ENCODE data around the gene PF4V1.

PF4V1 gene

DNA sequence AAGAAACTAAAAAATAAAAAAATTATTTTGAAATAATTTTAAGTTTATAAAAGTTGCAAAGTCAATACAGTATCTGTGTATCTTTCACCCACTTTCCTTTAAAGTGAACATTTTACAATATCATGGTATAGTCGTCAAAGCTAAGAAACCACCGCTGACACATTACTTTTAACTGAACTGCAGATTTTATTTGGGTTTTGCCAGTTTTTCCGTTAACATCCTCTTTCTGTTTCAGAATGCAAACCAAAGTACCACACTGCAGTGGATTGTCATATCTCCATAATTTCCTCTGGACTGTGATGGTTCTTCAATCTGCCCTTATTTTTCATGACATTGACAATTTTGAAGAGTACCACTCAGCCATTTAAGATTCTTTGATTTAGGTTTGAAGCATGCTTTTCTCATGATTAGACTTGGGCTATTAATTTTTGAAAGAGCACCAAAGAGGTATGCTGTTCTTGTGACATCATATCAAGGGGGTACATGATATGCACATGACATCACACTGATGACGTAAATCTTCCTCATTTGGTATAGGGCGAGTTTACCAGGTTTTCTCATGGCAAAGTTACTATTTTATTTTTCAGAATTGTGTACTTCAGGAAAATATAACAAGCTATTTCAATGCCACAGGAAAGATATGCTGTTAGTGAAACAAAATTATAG lies 12.5 kb downstream of the PF4V1 start:
- no peaks in the 10 kb centered on the region for H3K36me3 ChIP-seq
- H3K9me3 ChIP-seq, result no peaks in the 10 kb centered on the region
- no peaks in the 10 kb centered on the region for H3K27me3 ChIP-seq
- H3K4me3 ChIP-seq (ENCODE audit: low read depth in 1 of 2, low read length in 1 of 2), result no peak overlapping the region
- peaks cover 54 to 62% of the 10 kb centered on the region in 2 experiments for H3K4me1 ChIP-seq (ENCODE audit: control insufficient read depth in 1 of 2, insufficient read depth in 1 of 2, low read depth in 1 of 2, low read length in 1 of 2)
- peak overlapping the region; percentile 73 for H3K27ac ChIP-seq
- TF ChIP-seq, protein P1, sequence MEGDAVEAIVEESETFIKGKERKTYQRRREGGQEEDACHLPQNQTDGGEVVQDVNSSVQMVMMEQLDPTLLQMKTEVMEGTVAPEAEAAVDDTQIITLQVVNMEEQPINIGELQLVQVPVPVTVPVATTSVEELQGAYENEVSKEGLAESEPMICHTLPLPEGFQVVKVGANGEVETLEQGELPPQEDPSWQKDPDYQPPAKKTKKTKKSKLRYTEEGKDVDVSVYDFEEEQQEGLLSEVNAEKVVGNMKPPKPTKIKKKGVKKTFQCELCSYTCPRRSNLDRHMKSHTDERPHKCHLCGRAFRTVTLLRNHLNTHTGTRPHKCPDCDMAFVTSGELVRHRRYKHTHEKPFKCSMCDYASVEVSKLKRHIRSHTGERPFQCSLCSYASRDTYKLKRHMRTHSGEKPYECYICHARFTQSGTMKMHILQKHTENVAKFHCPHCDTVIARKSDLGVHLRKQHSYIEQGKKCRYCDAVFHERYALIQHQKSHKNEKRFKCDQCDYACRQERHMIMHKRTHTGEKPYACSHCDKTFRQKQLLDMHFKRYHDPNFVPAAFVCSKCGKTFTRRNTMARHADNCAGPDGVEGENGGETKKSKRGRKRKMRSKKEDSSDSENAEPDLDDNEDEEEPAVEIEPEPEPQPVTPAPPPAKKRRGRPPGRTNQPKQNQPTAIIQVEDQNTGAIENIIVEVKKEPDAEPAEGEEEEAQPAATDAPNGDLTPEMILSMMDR (IDR thresholded peaks at IDR 0.05), result no peak

DNA sequence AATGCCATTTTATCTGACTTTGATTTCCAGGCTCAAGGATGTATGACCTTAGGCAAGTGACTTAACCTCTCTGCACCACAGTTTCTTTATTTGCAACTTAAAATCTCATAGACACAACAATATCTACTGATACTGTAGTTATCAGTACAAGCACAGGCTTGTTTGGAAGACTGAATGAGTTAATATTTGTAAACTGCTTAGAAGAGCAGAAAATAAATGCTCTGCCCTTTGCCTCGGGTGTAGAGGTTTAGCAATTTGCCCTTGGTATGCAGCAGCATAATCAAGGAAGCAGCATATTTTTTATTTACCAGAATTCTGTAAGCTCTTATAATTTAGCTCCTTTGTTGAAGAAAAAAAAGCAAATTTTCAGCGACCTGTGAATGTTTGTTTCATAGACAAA lies 13.2 kb downstream of the PF4V1 start:
- H3K27ac ChIP-seq, result peak overlapping the region; percentile 73
- H3K4me1 ChIP-seq (ENCODE audit: control insufficient read depth in 1 of 2, insufficient read depth in 1 of 2, low read depth in 1 of 2, low read length in 1 of 2), result peaks cover 56 to 69% of the 10 kb centered on the region in 2 experiments
- no peaks in the 10 kb centered on the region for H3K36me3 ChIP-seq
- TF ChIP-seq, protein P1 (IDR thresholded peaks at IDR 0.05), result no peak
- no peak overlapping the region for H3K4me3 ChIP-seq (ENCODE audit: low read depth in 1 of 2, low read length in 1 of 2)
- H3K27me3 ChIP-seq, result no peaks in the 10 kb centered on the region
- no peaks in the 10 kb centered on the region for H3K9me3 ChIP-seq

DNA sequence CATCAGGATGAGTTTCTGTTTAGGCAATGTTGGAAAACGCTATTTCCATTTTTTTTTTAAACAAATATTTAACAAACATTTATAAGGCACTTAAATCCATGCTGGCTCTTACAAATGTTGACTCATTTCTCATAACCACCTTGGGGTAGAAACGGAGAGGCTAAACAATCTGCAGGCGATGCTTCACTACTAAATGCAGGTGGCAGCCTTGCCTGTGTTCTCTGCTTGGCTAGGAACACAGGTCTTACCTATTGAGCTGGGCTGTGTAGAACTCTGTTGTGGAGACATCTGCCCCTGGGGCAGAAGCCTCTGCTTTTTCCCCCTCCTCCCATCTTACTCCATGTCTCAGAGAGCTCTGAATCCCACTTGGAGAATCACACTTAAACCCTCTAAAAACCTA lies 14.7 kb downstream of the PF4V1 start:
- TF ChIP-seq, protein P1 (IDR thresholded peaks at IDR 0.05), result no peak
- Histone ChIP-seq H3K9me3 (no peaks in the 10 kb centered on the region), H3K27ac (peak overlapping the region; percentile 98), H3K27me3 (no peaks in the 10 kb centered on the region), H3K36me3 (no peaks in the 10 kb centered on the region), H3K4me1 (ENCODE audit: control insufficient read depth in 1 of 2, insufficient read depth in 1 of 2, low read depth in 1 of 2, low read length in 1 of 2) (peaks cover 71 to 84% of the 10 kb centered on the region in 2 experiments), H3K4me3 (ENCODE audit: low read depth in 1 of 2, low read length in 1 of 2) (peak overlapping the region; percentile 82 to 92)

DNA sequence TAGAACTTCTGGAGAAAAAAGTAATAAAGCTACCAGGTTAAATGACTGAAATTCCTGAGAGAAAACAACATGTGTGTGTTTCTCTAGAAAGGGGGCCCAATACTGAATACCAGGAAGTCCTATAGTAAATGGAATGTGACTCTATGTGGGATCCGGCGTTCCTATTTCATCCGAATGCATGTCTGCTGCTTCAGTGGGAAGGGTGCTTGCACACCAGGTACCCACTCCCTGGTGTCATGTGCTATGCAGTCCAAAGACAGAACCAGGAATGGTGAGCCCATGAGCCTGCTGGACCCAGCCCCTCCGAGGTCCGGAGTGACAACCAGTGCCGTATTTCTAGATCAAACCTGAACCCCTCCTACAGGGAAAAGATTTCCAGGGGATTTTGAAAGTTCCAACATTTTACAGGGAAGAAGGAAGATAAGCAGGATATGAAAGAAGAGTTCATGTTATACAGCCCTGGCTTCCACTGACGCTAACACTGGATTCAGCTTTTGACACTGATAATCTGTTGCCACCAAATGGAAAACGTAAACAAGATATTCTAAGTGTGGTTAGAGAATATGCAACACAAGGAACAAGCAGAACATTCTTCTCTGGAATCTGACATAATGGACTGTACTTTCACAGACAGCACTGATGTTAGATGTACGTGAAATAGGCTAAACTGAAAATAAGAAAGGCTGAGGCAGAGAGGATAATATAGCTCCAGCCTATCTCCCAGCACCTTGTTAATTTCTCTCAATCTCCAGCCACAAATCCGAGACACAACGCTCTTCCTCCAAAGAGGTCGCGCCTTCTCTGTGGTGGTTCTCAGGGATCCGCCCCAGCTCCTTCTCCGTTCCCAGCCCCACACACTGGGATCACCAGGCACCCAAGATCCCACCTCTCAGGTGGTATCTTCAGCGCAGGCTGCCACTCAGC lies 15.4 kb downstream of the PF4V1 start:
- H3K36me3 ChIP-seq, result no peaks in the 10 kb centered on the region
- peak overlapping the region; percentile 98 for H3K27ac ChIP-seq
- TF ChIP-seq, protein P1 (IDR thresholded peaks at IDR 0.05), result no peak
- H3K4me1 ChIP-seq (ENCODE audit: control insufficient read depth in 1 of 2, insufficient read depth in 1 of 2, low read depth in 1 of 2, low read length in 1 of 2), result peaks cover 71 to 88% of the 10 kb centered on the region in 2 experiments
- H3K9me3 ChIP-seq, result no peaks in the 10 kb centered on the region
- no peaks in the 10 kb centered on the region for H3K27me3 ChIP-seq
- peak overlapping the region; percentile 82 to 92 for H3K4me3 ChIP-seq (ENCODE audit: low read depth in 1 of 2, low read length in 1 of 2)

DNA sequence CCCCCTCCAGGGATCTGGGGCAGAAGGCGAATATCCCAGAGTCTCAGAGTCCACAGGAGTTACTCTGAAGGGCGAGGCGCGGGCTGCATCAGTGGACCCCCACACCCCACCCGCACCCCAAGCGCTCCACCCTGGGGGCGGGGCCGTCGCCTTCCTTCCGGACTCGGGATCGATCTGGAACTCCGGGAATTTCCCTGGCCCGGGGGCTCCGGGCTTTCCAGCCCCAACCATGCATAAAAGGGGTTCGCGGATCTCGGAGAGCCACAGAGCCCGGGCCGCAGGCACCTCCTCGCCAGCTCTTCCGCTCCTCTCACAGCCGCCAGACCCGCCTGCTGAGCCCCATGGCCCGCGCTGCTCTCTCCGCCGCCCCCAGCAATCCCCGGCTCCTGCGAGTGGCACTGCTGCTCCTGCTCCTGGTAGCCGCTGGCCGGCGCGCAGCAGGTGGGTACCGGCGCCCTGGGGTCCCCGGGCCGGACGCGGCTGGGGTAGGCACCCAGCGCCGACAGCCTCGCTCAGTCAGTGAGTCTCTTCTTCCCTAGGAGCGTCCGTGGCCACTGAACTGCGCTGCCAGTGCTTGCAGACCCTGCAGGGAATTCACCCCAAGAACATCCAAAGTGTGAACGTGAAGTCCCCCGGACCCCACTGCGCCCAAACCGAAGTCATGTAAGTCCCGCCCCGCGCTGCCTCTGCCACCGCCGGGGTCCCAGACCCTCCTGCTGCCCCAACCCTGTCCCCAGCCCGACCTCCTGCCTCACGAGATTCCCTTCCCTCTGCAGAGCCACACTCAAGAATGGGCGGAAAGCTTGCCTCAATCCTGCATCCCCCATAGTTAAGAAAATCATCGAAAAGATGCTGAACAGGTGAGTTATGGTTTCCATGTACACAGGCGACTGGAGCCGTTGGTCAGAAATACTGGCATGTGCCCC lies 16.3 kb downstream of the PF4V1 start, which contains the start of gene CXCL1:
TSS of gene CXCL1 (plus strand) at position 264 of the 926 bp plus-strand sequence. CDS start at position 342, 78 bp downstream.
- TF ChIP-seq, protein P1 (IDR thresholded peaks at IDR 0.05), result no peak
- H3K27ac ChIP-seq, result peak within 1 kb of the TSS; percentile 98
- no peaks in the 10 kb centered on the region for H3K9me3 ChIP-seq
- no peaks in the 10 kb centered on the region for H3K36me3 ChIP-seq
- H3K4me1 ChIP-seq (ENCODE audit: control insufficient read depth in 1 of 2, insufficient read depth in 1 of 2, low read depth in 1 of 2, low read length in 1 of 2), result peaks cover 71 to 88% of the 10 kb centered on the region in 2 experiments
- H3K4me3 ChIP-seq (ENCODE audit: low read depth in 1 of 2, low read length in 1 of 2), result peak within 1 kb of the TSS; percentile 82 to 92
- no peaks in the 10 kb centered on the region for H3K27me3 ChIP-seq
